NCI-H1694 (cell line): ENCODE data around the gene FHAD1.

Experiments used
- DNase-seq: peaks from one replicate; lab custom pipeline; 2025; lab: John Stamatoyannopoulos, UW

FHAD1 gene

GRCh38 chr1:15248216-15248615, 1.2 kb downstream of the FHAD1 start:
- DNase-seq = no peak

GRCh38 chr1:15249081-15249480, 2.1 kb downstream of the FHAD1 start:
- DNase-seq = no peak

- DNase-seq = no peak
These were observed 5.1 kb downstream of the FHAD1 start for GRCh38 chr1:15251857-15252835.

GRCh38 chr1:15254559-15254958, 7.5 kb downstream of the FHAD1 start:
- no peak for DNase-seq

GRCh38 chr1:15255582-15256149, 8.6 kb downstream of the FHAD1 start:
- no peak for DNase-seq

- no peak for DNase-seq
These were observed 9.6 kb downstream of the FHAD1 start for GRCh38 chr1:15256584-15256983.

- no peak for DNase-seq
These were observed 10.3 kb downstream of the FHAD1 start for GRCh38 chr1:15257309-15257708.

GRCh38 chr1:15258833-15259621, 12.0 kb downstream of the FHAD1 start:
- no peak for DNase-seq

GRCh38 chr1:15259622-15260007, 12.6 kb downstream of the FHAD1 start:
- no peak for DNase-seq

- DNase-seq = no peak
These were observed 13.6 kb downstream of the FHAD1 start for GRCh38 chr1:15260418-15261154.

GRCh38 chr1:15261155-15262002, 14.4 kb downstream of the FHAD1 start:
- no peak for DNase-seq

- no peak for DNase-seq
These were observed 15.0 kb downstream of the FHAD1 start for GRCh38 chr1:15262003-15262377.

GRCh38 chr1:15262706-15263105, 15.7 kb downstream of the FHAD1 start:
- no peak for DNase-seq

- DNase-seq = no peak
These were observed 17.7 kb downstream of the FHAD1 start for GRCh38 chr1:15264769-15265168.

GRCh38 chr1:15271196-15271595, 24.2 kb downstream of the FHAD1 start:
- DNase-seq = no peak

- DNase-seq = peak; percentile 76
These were observed 25.2 kb downstream of the FHAD1 start for GRCh38 chr1:15272009-15272781.

GRCh38 chr1:15272782-15273127, 25.7 kb downstream of the FHAD1 start:
- no peak for DNase-seq

GRCh38 chr1:15273274-15273673, 26.3 kb downstream of the FHAD1 start:
- no peak for DNase-seq

GRCh38 chr1:15275921-15276683, 29.1 kb downstream of the FHAD1 start:
- no peak for DNase-seq
